HCT116 (cell line): Measurements from ENCODE around the gene B4GALT3. TPM values are rescaled to one million over a fixed set of nuclear protein-coding genes. Genes with fewer than 3 reads are reported as not detected.

Experiments used
- ATAC-seq: fragments of 200-7000 bp; cut with Tn5 transposase; 2 replicates; pipeline ENCODE4 v1.9.1; 2020; ENCODE audit warnings: mild to moderate bottlenecking, moderate library complexity
- BruUV-seq: library from RNA; stranded (reverse); fragments of 400-500 nt; replicated peaks from 2 replicates; lab custom pipeline; 2021; lab: Mats Ljungman, UMichigan
- CTCF ChIA-PET: fragments of 300-600 bp; sonication (Branson Sonifier 250); formaldehyde crosslinking; loops from one replicate; lab custom pipeline; 2021; ENCODE audit warnings: antibody characterized with exemption; lab: Charles Lee
- POLR2A ChIA-PET: fragments of 300-600, 350-600 bp; sonication (Branson Sonifier 250); formaldehyde crosslinking; loops from one replicate; lab custom pipeline; 2021; ENCODE audit warnings: antibody characterized with exemption; lab: Charles Lee
- RAD21 ChIA-PET, 2 experiments: fragments of 300-600 bp; sonication (Branson Sonifier 250); formaldehyde crosslinking; loops; one replicate each; lab custom pipeline; 2023; ENCODE audit warnings: low total read pairs in 2 of 2; ENCODE audit not compliant: uncharacterized antibody in 2 of 2, unreplicated experiment in 2 of 2, low non-redundant PET in 1 of 2; lab: Charles Lee
- DNase-seq: peaks from one replicate; pipeline ENCODE4 v3.0.0-alpha.2; 2010; ENCODE audit warnings: low read depth, low spot score
- H2AFZ ChIP-seq: fragments of 200-600 bp; shearing (Covaris generic), sonication (generic); 2 replicates; pipeline ENCODE4 v1.6.1; 2017; ENCODE audit warnings: low read depth, mixed run types, mixed read lengths, antibody characterized with exemption, low read length; ENCODE audit not compliant: poor library complexity, severe bottlenecking
- H3K27ac ChIP-seq: 2 replicates; pipeline ENCODE4 v1.5.1; 2012; ENCODE audit warnings: low read depth, low read length
- H3K27me3 ChIP-seq: fragments of 200-600 bp; sonication (generic); 2 replicates; pipeline ENCODE4 v1.6.1; 2016; ENCODE audit warnings: mixed run types, low read length, mixed read lengths; ENCODE audit not compliant: insufficient read depth
- H3K36me3 ChIP-seq, 2 experiments: fragments of 200-500 bp in 1 of 2; fragments of 200-600 bp in 1 of 2; sonication (Bioruptor generic) in 1 of 2; sonication (generic) in 1 of 2; 2 replicates each; pipeline versions ENCODE4 v1.5.1 to v1.6.1; 2014 to 2016; ENCODE audit warnings: low read length in 2 of 2, inconsistent platforms in 1 of 2, mixed read lengths in 1 of 2, mixed run types in 1 of 2; ENCODE audit not compliant: insufficient read depth in 2 of 2, control insufficient read depth in 1 of 2
- H3K4me1 ChIP-seq, 2 experiments: fragments of 200-600 bp in 1 of 2; sonication (generic) in 1 of 2; 2 replicates each; pipeline versions ENCODE4 v1.5.1 to v1.6.1; 2012 to 2017; ENCODE audit warnings: low read length in 2 of 2, inconsistent platforms in 1 of 2, mild to moderate bottlenecking in 1 of 2, mixed read lengths in 1 of 2, mixed run types in 1 of 2, moderate library complexity in 1 of 2; ENCODE audit not compliant: insufficient read depth in 2 of 2, control insufficient read depth in 1 of 2
- H3K4me2 ChIP-seq: fragments of 200-600 bp; sonication (generic); 2 replicates; pipeline ENCODE4 v1.6.1; 2017; ENCODE audit warnings: mixed run types, low read length, mixed read lengths
- H3K4me3 ChIP-seq, 2 experiments: fragments of 200-600 bp in 1 of 2; sonication (generic) in 1 of 2; replicated peaks in 1 of 2; 2 replicates each; pipeline ENCODE4 v1.5.1; 2011 to 2016; ENCODE audit warnings: low read length in 2 of 2, control low read depth in 1 of 2, low read depth in 1 of 2, mild to moderate bottlenecking in 1 of 2, mixed read lengths in 1 of 2, mixed run types in 1 of 2
- H3K79me2 ChIP-seq: fragments of 200-600 bp; sonication (generic); 2 replicates; pipeline ENCODE4 v1.6.1; 2017; ENCODE audit warnings: mild to moderate bottlenecking, mixed run types, low read length, moderate library complexity, mixed read lengths; ENCODE audit not compliant: insufficient read depth
- H3K9ac ChIP-seq: fragments of 200-600 bp; sonication (generic); 2 replicates; pipeline ENCODE4 v1.6.1; 2016; ENCODE audit warnings: low read length, mixed read lengths
- H3K9me2 ChIP-seq: fragments of 200-600 bp; sonication (generic), shearing (Covaris generic); 2 replicates; pipeline ENCODE4 v1.6.1; 2017; ENCODE audit warnings: mixed run types, mild to moderate bottlenecking, moderate library complexity; ENCODE audit not compliant: insufficient read depth
- H3K9me3 ChIP-seq, 2 experiments: fragments of 200-500 bp in 1 of 2; fragments of 200-600 bp in 1 of 2; sonication (Bioruptor generic) in 1 of 2; sonication (generic) in 1 of 2; 2 replicates each; pipeline ENCODE4 v1.6.1; 2014 to 2017; ENCODE audit warnings: low read length in 2 of 2, mixed read lengths in 2 of 2, inconsistent platforms in 1 of 2, low read depth in 1 of 2, mild to moderate bottlenecking in 1 of 2, mixed run types in 1 of 2, moderate library complexity in 1 of 2; ENCODE audit not compliant: control insufficient read depth in 1 of 2, insufficient read depth in 1 of 2
- H4K20me1 ChIP-seq: fragments of 200-600 bp; sonication (generic), shearing (Covaris generic); 2 replicates; pipeline ENCODE4 v1.6.1; 2017; ENCODE audit warnings: mixed run types, mild to moderate bottlenecking, moderate library complexity; ENCODE audit not compliant: insufficient read depth
- CEBPB ChIP-seq: IDR thresholded peaks from 2 replicates; pipeline ENCODE4 v1.6.1; 2012; ENCODE audit warnings: low read depth
- ELF1 ChIP-seq: IDR thresholded peaks from 2 replicates; pipeline ENCODE4 v1.6.1; 2012; ENCODE audit warnings: low read depth, borderline replicate concordance
- EZH2phosphoT487 ChIP-seq: fragments of 200-600 bp; IDR thresholded peaks from 2 replicates; pipeline ENCODE4 v1.6.1; 2018; ENCODE audit warnings: antibody characterized with exemption, borderline replicate concordance
- FOSL1 ChIP-seq: IDR thresholded peaks from 2 replicates; pipeline ENCODE4 v1.6.1; 2012; ENCODE audit warnings: low read depth
- JUND ChIP-seq: IDR thresholded peaks from 2 replicates; pipeline ENCODE4 v1.6.1; 2012
- POLR2A ChIP-seq: IDR thresholded peaks from 2 replicates; pipeline ENCODE4 v1.7.0; 2011; ENCODE audit warnings: borderline replicate concordance; ENCODE audit not compliant: insufficient read depth, insufficient read length; ENCODE audit errors: extremely low read depth
- POLR2AphosphoS5 ChIP-seq: IDR thresholded peaks from 2 replicates; pipeline ENCODE4 v1.6.1; 2011; ENCODE audit warnings: mild to moderate bottlenecking, low read depth, low read length, moderate library complexity
- RAD21 ChIP-seq: IDR thresholded peaks from 2 replicates; pipeline ENCODE4 v1.6.1; 2012; ENCODE audit warnings: low read depth, mild to moderate bottlenecking
- SIN3A ChIP-seq: IDR thresholded peaks from 2 replicates; pipeline ENCODE4 v1.6.1; 2012; ENCODE audit warnings: low read depth
- SP1 ChIP-seq: IDR thresholded peaks from 2 replicates; pipeline ENCODE4 v1.6.1; 2012; ENCODE audit warnings: low read depth
- SRF ChIP-seq: IDR thresholded peaks from 2 replicates; pipeline ENCODE4 v1.6.1; 2012; ENCODE audit warnings: low read depth
- YY1 ChIP-seq: IDR thresholded peaks from 2 replicates; pipeline ENCODE4 v1.6.1; 2011; ENCODE audit warnings: low read length, low read depth, moderate library complexity, mild to moderate bottlenecking; ENCODE audit not compliant: insufficient replicate concordance; ENCODE audit errors: extremely low read depth
- ZFX ChIP-seq: fragments of 450-650 bp; IDR thresholded peaks from 2 replicates; pipeline ENCODE4 v1.6.1; 2017
- ZNF274 ChIP-seq: fragments of 200-500 bp; sonication (Bioruptor generic); IDR thresholded peaks from 2 replicates; pipeline ENCODE4 v1.6.1; 2014; ENCODE audit warnings: mild to moderate bottlenecking, low read depth, low read length, inconsistent platforms
- intact Hi-C: fragments of 100-400 bp; cut with micrococcal nuclease; formaldehyde crosslinking; loops from 2 replicates; pipeline ENCODE4 v1.10.0; 2022
- total RNA-seq: library from RNA; stranded (reverse); gene quantifications from one replicate; pipeline ENCODE4 v1.2.1, GENCODE V29; 2021; ENCODE audit not compliant: unreplicated experiment
- TF ChIP-seq, protein P1 (sequence below): IDR thresholded peaks from 2 replicates; pipeline ENCODE4 v1.6.1; 2012
- TF ChIP-seq, protein P2 (sequence below): IDR thresholded peaks from 2 replicates; pipeline ENCODE4 v1.6.1; 2011; ENCODE audit warnings: mild to moderate bottlenecking, low read length, moderate library complexity; ENCODE audit not compliant: insufficient replicate concordance; ENCODE audit errors: extremely low read depth
- TF ChIP-seq, protein P3 (sequence below), 3 experiments: fragments of 200-600 bp in 1 of 3; sonication (generic) in 1 of 3; IDR thresholded peaks in 2 of 3; conservative IDR thresholded peaks in 1 of 3; 2 replicates each; pipeline ENCODE4 v1.5.1; 2012 to 2017; ENCODE audit warnings: low read depth in 2 of 3, low read length in 2 of 3, antibody characterized with exemption in 1 of 3, borderline replicate concordance in 1 of 3, control low read depth in 1 of 3, mild to moderate bottlenecking in 1 of 3, mixed read lengths in 1 of 3, mixed run types in 1 of 3, moderate library complexity in 1 of 3; ENCODE audit not compliant: insufficient read depth in 1 of 3

B4GALT3 gene
- total RNA-seq, 1 experiment from 2014 or later = 53.7 TPM

DNA sequence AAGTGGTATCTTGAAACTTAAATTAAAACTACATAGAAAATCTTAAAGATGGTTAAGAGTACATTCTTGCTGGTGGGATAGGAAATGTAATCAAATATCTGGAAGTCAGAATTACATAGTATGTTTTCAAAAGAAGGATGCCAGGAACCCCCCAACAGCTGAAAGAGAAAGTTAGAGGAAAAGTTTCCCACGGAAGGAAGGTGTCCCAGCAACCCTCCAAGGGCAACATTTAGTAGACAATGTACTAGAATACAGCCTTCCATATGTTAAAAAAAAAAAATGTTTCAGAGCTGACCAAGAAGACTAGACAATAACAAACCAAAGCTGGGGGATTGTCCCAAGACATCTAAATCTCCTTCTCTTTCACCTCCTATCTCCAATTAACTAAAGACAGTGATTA, 47.0 kb downstream of the B4GALT3 start:
- no peak overlapping the region for H3K9ac ChIP-seq
- H2AFZ ChIP-seq = no peak overlapping the region
- no peak overlapping the region for H3K27ac ChIP-seq
- H3K4me1 ChIP-seq = peaks cover 10 to 20% of the 10 kb centered on the region in 2 experiments; a peak in 3 of 4 replicates
- RAD21 ChIA-PET = no interaction called here
- DNase-seq (no peak), ATAC-seq (no peak)
- no peak for TF ChIP-seq ZNF274
- TF ChIP-seq, protein P1, sequence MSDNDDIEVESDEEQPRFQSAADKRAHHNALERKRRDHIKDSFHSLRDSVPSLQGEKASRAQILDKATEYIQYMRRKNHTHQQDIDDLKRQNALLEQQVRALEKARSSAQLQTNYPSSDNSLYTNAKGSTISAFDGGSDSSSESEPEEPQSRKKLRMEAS = no peak
- TF ChIP-seq JUND = no peak
- TF ChIP-seq FOSL1 = no peak
- no peak for TF ChIP-seq POLR2A
- no peak for TF ChIP-seq ELF1
- TF ChIP-seq ZFX = no peak
- TF ChIP-seq YY1 = no peak
- no peak for TF ChIP-seq POLR2AphosphoS5
- TF ChIP-seq SP1 = no peak
- TF ChIP-seq EZH2phosphoT487 = no peak
- TF ChIP-seq, protein P2, sequence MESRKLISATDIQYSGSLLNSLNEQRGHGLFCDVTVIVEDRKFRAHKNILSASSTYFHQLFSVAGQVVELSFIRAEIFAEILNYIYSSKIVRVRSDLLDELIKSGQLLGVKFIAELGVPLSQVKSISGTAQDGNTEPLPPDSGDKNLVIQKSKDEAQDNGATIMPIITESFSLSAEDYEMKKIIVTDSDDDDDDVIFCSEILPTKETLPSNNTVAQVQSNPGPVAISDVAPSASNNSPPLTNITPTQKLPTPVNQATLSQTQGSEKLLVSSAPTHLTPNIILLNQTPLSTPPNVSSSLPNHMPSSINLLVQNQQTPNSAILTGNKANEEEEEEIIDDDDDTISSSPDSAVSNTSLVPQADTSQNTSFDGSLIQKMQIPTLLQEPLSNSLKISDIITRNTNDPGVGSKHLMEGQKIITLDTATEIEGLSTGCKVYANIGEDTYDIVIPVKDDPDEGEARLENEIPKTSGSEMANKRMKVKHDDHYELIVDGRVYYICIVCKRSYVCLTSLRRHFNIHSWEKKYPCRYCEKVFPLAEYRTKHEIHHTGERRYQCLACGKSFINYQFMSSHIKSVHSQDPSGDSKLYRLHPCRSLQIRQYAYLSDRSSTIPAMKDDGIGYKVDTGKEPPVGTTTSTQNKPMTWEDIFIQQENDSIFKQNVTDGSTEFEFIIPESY = no peak
- TF ChIP-seq CEBPB = no peak
- TF ChIP-seq SIN3A = no peak
- TF ChIP-seq RAD21 = no peak
- TF ChIP-seq SRF = no peak
- TF ChIP-seq, protein P3, sequence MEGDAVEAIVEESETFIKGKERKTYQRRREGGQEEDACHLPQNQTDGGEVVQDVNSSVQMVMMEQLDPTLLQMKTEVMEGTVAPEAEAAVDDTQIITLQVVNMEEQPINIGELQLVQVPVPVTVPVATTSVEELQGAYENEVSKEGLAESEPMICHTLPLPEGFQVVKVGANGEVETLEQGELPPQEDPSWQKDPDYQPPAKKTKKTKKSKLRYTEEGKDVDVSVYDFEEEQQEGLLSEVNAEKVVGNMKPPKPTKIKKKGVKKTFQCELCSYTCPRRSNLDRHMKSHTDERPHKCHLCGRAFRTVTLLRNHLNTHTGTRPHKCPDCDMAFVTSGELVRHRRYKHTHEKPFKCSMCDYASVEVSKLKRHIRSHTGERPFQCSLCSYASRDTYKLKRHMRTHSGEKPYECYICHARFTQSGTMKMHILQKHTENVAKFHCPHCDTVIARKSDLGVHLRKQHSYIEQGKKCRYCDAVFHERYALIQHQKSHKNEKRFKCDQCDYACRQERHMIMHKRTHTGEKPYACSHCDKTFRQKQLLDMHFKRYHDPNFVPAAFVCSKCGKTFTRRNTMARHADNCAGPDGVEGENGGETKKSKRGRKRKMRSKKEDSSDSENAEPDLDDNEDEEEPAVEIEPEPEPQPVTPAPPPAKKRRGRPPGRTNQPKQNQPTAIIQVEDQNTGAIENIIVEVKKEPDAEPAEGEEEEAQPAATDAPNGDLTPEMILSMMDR (IDR thresholded peaks at IDR 0.05 in 2 of 3, conservative IDR thresholded peaks at IDR 0.05 in 1 of 3; ENCODE audit: borderline replicate concordance in 1 of 3, insufficient read depth in 1 of 3, low read depth in 2 of 3, low read length in 2 of 3) = no peak
- no peak overlapping the region for H3K4me2 ChIP-seq
- no peaks in the 10 kb centered on the region for H3K27me3 ChIP-seq
- H3K4me3 ChIP-seq = no peak overlapping the region
- H3K9me2 ChIP-seq = no peaks in the 10 kb centered on the region
- H4K20me1 ChIP-seq = no peaks in the 10 kb centered on the region
- intact Hi-C loops = no loop called here
- H3K36me3 ChIP-seq = peaks cover 16 to 28% of the 10 kb centered on the region in 2 experiments; a peak in 3 of 4 replicates
- BruUV-seq = no TSS peak
- POLR2A ChIA-PET = no interaction called here
- H3K9me3 ChIP-seq = no peaks in the 10 kb centered on the region
- peaks cover 70% of the 10 kb centered on the region for H3K79me2 ChIP-seq
- CTCF ChIA-PET = no interaction called here
